ENCODE results near the gene PTPRG.
A peak's percentile ranks its signal among the peaks of the same experiment; 100 is the strongest.

PTPRG gene

DNA sequence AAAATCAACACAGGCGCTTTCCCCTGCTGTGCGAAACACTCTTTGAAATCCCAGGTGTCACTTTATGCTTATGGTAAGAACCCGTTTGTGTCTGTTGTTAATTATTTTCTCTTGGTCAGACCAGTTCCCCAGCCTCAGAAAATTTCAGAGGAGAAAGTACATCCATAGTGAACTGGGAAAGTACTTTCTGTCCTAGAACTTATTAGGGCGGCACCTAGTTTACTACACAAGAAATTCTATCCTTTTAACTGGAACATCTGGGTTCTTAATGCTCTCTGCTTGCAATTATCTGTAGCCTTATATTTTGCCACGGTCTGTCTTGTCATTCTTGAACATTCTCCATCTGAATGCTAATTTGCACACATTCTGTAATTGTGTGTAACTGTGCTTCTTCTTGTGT lies 215.0 kb downstream of the PTPRG start:
- DNase-seq, result no peak

DNA sequence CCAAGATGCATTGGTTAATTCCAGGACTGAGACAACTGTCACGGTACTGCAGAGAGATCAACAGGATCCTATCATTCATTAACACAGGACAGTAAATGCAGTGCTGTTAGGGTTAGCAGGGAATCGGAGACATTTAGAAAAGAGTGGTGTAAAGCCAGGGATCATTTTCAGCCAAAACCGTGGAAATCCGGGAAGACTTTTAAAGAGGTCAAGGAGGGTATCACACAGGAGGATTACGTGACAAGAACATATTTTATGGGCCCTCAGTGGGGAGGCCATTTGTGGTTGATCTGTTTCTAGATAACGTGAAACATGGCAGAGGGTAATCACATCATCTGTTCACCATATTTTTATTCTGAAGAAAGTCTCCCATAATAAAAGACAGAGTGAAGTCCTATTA lies 216.1 kb downstream of the PTPRG start:
- DNase-seq, result no peak

DNA sequence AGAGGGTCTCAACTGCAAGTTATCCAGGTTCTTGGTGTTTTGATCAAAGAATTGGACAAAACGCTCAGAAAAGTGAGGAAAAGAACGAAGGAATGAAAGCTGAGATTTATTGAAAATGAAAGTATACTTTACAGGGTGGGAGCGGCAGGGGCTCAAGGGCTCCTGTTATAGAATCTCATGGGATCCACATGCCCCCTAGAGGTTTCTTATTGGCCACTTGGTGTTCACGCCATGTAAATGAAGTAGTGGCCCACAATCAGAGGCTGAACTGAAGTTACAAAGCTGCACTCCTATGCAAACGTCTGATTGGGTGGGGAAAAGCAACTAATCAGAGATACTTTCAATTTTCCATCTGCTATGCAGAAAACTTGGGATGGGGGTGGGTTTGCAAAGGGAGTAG lies 216.7 kb downstream of the PTPRG start:
- no peak for DNase-seq

DNA sequence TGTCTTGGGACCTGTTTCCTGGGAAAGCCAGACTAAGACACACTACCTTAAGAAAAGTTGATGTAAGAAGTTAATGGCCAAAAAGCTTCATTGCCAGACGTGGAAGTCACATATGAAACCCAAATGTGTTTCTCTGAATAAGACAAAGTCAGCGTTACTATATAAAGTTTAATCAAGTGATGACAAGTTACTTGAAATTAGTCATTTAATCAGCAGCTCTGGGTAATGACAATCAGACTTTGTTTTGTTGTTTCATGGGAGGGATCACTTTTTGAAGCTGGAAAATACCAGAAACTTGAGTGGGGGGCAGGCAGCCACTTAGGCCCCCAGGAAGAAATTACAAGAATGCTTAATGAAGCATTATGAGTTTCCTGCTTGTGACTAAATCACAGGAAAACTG lies 218.6 kb downstream of the PTPRG start:
- DNase-seq, result no peak

DNA sequence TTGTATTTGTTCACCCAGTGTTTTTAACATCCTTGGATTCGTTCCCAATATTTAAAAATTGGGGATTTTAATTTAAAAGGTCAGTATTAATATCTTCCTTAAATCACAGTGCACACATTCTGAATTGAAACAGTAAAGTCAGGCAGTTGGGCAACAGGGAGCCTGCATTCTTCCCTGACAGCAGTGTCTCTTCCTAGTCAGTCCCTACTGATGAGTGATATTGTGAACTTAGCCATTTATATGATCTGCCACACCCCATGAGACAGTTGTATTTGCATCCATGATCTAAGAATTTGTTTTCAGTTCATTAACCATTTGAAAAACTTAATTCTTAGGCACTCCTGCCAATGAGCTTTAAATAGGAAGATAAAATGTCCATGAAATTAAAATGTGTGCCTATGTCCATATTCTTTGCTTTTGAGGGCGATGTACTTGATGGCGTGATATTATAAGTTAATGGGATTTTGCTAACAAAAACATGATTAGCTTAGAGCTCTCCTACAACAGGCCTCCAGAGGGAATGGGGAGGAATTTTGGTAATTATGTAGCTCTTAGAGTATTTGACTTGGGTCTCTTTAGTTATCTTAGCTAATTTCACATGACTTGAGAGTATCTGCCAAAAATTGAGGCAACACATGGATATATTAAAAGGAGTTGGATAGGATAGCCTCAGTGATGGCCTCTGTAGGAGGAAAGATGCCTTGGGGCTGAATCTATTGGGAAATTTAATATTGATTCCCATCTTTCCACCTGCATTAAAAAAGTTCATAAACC lies 219.3 kb downstream of the PTPRG start:
- no peak for DNase-seq

DNA sequence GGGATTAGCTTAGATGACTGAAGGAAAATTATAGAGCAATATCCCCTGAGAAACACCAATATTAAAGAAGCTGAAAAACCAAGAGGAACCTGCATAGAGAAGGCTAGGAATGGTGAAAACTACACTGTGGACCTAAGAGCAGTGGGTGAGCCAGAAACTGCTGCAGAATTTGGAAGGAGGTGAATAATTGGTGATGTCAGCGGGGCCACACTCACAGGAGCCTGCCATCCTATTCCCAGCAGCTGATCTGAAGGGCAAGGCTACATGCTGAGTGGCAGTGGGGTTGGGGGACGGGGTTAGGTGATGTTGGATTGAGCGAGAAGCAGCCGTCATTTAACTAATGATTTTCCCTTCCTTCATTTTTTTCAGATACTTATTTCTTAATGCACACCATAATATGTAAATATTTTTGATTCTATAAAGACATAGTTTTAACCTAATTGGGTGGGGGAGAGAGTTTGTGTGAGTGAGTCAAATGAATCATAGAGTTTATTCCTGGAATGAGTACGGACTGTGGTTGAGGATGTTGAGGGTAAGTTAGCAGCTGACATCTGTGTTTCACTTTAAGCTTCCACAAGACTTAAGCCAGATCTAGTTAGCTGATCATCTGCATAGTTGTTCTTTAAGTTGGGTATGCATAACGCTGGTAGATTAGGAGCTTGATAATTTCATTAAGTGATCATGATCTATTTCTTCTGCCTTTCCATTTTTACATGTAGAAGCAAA lies 222.8 kb downstream of the PTPRG start:
- DNase-seq, result no peak

DNA sequence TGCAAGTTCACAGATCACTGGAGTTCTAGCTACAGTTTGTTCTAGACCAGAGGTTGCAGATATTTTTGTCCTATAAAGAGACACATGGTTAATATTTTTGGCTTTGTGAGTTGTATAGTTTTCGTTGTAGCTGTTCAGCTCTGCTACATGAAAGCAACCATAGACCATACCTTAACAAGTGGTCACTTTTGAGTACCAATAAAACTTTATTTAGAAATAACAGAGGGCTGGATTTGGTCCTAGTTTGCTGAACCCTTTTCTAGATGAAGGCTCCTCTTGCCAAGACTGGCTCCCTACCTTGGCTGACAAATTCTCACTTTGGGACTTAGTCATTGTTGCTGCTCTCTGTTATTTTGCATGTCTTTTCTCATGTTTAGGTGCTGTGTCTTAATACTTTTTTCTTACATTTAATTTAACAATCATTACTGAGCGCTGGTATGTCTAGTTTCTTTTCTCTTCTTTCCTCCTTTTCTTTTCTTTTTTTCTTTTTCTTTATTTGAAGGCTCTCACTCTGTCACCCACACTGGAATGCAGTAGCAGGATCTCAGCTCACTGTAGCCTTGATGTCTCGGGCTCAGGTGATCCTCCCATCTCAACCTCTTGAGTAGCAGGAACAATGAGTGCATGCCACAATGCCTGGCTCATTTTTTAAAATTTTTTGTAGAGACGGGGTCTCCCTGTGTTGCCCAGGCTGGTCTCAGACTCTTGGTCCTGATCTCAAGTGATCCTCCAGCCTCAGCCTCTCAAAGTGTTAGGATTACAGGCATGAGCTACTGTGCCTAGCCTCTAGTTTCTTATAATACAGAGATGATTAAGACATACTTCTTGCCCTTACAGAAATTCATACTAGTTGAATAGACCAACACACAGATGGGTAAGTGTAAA lies 227.5 kb downstream of the PTPRG start:
- no peak for DNase-seq

DNA sequence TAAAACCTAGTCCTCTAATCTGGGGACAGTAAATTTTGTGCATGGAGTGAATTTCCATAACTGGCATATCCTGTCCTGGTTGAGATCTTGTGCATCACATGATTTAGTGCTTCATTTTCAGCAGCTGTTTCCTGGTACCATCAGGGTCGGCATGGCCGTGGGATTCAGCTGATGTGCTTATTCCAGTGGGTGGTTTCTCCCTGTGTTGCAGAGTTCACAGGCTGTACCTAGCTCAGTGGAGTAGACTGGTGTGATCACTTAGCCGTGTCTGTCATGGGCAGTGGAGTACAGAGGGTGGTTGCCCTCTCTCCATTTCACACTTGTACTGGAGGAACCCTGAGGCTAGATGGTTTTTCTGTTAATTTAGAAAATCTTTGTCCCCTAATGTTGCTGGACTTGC lies 228.5 kb downstream of the PTPRG start:
- DNase-seq, result no peak

DNA sequence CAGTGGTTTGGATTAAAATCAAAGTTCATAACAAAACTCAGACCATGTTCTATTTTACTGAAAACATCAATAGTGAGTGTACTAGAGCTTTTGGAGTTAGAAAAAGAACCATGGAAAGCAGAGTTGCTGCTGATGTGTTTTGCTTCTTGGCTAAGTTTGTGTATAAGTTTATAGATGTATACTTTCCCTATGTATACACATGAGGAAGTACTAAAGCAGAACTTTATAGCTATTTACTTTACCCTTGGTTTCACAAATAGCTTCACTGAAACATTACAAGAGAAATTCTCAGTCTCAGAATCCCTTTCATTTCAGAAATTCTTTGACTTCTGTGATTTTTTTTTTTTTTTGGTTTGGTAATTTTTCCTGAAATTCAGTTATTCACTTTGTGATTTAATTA lies 229.0 kb downstream of the PTPRG start:
- no peak for DNase-seq

DNA sequence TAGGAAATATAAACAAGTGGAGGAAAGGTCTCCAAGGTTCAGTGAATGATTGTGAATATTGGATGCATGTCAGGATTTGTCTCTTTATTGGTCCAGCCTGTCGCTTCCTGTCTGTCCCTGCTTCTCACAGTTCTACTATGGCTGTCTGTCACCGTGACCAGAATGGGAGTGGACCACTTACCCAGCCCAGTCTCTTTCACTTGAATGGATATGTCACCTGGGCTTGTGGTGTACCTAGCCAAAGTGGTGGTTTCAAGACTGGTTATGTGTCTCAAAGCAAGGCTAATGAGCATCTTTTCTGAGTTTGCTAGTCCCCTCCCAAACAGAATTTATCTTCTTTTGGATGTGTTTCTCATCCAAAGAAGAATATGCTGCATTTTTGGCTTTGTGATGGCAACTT lies 231.7 kb downstream of the PTPRG start:
- no peak for DNase-seq

DNA sequence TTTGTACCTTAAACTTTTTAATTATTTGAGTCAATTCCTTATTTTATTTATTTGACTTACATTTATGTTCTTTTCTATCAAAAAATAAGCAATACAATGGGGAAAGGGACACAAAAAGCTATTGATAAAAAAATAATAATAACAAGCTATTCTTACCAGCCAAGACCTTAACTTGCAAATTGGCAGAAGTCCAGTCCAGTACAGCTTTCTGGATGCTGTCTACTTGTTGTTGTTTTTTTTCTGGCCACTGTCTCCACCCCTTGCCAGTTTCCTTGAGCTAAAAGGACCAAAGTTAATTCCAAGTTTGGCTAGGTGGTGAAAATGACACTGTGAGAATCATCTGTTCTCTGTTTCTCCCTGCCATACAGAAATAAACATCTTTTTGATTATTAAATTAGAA lies 232.2 kb downstream of the PTPRG start:
- no peak for DNase-seq

DNA sequence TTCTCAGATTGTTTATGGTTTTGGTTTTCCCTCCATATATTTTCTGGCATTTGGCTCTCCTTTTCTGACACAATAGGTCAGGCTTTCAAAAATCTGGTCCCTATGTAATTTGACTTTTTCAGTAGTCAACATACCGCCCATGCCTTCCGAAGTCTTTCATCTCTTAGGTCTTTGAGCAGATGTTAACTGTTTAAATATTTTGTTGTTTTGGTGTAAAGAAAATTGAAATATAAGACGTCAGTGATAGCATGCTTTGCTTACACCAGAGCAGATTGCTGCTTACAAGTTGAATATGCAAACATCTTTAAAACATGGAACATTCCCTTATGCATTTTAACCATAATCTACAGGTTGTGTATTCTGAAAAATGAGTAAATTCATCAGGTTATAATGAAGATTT lies 233.0 kb downstream of the PTPRG start:
- no peak for DNase-seq

DNA sequence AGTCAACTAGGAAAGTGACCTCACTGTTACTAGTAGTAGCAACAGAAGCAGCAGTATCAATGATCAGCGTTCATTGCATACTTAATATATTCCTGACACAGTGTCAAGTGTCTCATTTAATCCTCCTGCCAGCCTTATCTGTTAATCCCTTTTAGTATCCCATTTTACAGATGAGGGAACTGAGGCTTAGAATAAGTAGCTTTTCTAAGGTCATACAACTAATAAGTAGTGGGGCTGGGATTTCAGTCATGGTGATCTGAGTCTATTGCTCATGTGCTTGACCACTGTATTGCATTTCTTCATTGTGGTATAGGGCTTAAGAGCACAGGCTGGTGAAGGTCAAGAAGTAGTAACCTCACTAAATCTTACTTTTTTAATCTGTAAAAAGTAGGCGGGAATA lies 233.6 kb downstream of the PTPRG start:
- no peak for DNase-seq

DNA sequence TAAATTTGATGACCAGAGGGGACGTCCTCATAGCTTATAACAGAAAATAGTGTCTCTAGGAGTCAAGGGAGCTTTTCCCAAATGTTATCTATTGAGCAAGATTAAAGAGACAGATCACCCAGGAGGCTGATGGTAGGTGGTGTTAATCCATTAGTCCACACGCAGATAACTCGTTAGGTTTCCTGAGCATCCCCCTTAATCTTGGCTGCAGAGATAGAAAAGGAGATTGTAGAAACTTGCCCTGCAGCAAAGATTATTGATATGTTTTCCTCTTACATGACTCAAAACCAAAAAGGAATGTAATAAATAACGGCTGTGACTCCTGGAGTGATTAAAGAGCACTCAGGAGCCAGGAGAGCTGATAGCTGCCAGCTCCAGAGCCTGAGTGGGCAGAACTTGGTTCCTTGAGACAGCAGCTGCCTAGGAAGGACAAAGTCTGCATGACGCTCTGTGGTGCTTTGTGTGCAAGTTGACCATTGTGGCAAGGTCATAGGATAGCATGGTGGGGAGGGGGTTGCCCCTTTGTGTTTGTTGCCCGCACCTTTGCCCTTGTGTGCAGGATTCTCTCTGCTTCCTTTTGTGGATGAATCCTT lies 234.8 kb downstream of the PTPRG start:
- DNase-seq, result no peak

DNA sequence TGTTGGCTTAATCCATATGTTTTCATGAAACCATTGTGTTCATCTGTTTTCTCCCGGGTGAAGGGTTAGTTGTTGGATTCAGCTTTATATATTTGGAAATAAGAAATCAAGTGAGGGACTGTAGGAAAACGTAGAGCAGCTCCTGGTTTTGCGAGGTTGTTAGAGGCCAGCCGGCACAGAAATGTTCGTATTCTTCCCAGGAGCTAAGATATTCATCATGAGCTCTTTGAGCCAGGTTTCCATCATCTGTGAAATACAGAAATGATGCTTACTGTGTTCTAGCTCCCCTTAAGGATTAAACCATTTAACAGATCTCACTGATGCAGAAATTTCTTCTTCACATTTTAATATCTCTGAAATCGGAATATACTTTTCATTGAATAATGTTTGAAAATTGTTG lies 235.5 kb downstream of the PTPRG start:
- no peak for DNase-seq

DNA sequence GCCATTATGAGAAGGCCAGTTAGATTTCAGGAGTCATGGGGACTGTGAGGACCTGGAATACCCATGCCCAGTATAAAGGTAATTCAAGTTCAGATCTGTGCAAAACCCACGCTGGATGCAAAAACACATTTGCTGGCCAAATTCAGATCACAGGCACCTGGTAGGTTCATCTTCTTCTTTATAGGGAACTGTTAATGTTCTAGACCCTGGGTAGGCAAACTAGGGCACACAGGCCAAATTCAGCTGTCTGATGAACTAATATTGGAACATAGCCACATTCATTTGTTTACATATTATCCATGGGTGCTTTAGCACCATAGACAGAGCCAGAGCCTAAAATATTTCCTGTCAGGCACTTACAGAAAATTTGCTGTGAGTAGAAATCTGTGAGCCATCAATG lies 241.4 kb downstream of the PTPRG start:
- no peak for DNase-seq

DNA sequence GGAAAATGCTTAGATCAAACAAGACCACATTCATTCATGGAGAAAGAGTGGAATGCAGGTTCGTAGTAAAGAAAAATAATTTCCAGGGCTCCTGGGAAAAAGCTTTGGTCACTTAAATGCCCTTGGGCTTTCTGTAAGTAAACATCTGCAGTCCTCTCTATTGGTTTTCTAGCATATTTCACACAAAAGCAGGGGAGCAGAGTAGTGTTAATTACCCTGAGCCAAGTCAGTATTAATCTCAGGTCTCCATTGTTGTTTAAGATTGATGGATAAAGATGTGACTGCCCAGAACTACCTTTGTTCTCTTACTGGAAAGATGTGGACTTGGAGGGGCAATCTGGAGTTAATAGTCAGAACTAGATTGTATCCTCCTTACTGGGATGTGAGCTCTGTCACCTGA lies 242.6 kb downstream of the PTPRG start:
- DNase-seq, result no peak

DNA sequence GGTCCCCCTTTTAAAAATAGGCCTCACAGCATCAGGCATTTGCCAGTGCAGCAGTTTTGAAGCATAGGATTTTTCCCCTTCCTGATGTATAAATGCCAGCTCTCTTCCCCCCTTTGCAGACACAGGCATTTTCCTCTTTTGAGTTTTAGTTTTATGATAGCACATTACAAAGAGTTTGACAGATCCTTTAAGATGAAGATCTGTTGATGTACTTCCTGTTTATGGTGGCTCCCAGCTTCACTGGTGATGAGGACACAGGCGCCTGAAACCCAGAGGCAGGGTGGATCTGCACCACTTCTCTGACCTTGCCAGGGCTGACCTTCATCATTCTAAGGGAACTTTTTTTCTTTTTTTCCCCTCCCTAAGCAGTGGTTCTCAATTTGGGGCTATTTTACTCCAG lies 243.4 kb downstream of the PTPRG start:
- no peak for DNase-seq

DNA sequence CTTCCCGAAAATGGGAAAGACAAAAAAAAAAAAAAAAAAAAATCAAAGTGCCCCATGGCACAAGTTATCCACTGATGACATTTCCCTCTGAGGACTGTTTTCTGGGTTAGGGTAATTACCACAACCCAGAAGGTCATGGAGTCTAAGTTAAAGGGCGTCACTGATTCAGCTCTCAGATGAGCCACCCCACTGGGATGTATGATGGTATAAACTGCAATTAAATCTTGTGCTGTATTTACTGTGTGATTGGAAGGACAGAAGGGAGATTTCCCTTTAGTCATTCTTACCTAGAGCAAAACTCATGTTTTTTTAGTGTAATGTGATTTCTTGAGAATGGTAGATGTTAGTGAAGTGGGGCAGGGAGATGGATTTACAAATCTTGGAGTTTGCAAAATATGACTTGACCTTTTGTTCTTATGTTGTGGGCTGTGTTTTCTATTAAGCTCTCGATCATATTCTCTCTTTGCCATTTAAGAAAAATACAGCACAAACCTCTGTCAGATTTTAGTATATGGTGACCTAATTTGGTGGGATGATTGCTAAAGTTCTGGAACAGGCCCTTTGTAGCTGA lies 244.2 kb downstream of the PTPRG start:
- no peak for DNase-seq

DNA sequence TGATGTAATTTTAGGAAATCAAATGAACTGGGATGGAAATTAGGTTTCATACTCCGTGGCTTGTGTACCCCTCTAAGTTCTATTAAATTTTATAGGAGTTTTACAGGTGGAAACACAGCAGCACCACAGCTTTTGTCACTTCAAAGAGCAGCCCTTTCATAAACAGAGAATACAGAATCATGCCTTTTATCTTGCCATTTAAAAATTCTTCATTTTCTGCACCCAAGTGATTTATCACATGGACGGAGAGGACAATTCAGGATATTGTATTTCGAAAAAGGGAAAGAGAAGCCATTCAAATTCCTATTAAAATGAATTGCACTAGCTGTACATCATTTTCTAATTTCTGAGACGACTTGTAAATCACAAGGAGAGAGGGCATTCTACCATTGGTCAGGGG lies 245.4 kb downstream of the PTPRG start:
- no peak for DNase-seq

DNA sequence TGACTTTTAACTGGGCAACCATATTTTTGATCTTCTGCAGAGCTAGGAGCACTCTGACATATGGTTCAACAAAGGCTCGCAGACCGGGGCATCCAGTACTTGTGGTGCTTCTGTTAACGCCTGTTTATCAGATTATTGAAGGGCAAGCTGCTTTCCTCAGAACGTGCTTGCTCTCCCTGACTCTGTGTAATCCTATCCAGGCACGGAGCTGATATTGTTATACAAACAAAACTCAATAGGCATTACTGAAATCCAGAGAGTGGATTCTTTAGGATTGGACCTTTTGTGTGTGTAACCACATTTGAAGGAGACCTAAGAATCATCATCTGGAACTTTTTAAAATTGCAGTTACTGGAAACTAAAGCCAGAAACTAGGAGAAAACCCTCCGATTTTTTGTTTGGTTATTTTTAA lies 246.5 kb downstream of the PTPRG start:
- DNase-seq, result peak; percentile 20

DNA sequence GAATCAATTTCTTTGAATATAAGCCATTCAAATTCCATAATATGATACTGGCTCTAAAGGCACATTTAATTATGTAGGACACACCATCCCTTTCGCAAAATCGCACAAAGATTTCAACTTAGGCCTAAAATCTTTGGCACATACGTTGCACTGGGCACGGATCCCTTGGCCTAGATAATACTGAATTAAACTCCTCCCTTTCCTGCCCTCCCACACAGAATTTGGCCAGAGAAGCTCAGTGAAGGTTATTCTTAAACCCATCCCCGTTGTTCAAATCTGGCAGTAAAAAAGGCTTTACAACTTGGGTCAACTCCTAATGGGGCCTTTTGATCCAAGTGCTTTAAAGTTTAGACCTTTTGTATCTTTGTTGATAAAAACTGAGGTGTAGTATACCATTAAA lies 247.2 kb downstream of the PTPRG start:
- no peak for DNase-seq

DNA sequence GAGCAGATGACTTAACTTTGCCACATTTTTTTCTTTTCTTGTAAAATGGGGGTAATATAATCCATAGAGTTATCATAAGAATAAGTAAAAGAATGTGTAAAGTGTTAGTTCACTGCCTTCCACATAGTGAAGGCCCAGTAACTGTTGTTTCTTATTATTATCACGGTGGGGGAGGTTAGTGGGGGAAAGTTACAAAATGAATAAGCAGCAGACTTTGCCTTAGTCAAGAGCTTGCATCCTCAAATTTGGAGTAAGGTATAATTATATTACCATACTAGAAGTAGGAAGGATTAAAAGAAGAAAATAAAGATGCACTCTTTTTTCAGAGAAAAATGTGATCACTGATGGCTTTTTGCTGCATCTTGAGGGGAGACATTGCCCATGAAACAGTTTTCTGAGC lies 247.6 kb downstream of the PTPRG start:
- no peak for DNase-seq
